Measurements from ENCODE around the gene GAS2.
"Not testable (repeated sequence)": the region's sequence is repeated elsewhere in the genome, so short reads cannot be mapped to it uniquely, and the experiment has no call there.

The GAS2 gene

DNA sequence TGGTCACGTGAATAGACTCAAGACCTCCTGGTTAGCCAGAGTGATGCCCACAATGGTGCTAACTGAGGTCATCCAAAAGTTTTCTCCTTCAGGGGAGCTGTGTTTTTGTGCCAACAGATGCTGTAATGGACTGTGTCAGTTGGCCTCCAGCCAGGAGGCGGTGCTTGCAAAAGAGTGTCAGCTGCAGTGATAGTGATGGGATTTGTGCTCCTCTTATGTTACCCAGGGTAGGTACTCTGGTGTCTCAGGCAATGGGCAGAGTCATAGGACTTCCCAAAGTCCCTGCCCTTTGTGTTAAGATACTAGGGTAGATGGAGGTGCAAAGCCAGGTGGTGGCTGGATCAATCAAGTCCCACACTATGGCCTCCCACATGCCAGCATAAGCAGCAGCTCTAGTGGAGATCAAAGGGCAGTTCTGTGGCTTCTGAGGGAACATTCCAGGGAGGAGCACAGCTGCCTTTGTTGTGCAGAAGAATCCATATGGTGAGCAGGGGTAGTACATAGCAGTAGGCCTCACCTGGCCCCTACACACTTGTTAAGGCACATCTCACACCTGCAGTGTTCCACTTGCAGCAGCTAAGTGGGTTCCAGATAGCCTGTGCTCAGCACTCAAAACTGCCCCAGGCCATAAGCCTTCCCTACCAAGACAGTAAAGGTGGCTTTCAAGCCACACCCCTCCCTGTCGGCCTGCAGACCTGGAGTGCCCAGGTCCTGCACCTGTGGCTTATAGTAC lies 31.3 kb upstream of the GAS2 start:
- TF ChIP-seq Cebpa-rat (IDR thresholded peaks at IDR 0.05): no peak

DNA sequence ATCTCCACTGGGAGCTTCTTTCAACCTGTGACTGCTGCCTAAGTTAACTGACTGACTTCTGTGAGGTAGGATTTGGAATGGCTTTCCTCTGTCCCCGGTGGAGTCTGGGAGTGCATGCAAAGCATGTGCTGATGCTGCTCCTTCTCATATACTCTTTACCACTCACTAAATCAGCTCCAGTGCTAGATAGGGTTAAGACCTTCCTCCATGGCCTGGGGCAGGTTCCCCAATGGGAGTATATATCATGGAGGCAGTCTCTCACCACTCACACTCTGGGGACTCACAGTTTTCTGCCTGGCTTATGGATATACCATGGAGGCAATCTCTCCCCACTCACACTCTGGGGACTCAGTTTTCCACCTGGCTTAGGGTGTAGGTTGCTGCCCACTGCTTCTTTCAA lies 30.7 kb upstream of the GAS2 start:
- Histone ChIP-seq H3K9me3 (replicated peaks in 1 of 11) (no peaks in the 10 kb centered on the region), H3K4me2 (no peak overlapping the region), H4K20me1 (no peaks in the 10 kb centered on the region), H3K27ac (no peak overlapping the region), H3K27me3 (no peaks in the 10 kb centered on the region), H3K9ac (no peak overlapping the region), H3K4me3 (no peak overlapping the region), H3K4me1 (peaks cover 0 to 11% (median 0%) of the 10 kb centered on the region in 10 experiments; a peak in 3 of 20 replicates), H3K36me3 (no peaks in the 10 kb centered on the region)
- TF ChIP-seq Cebpa-rat (IDR thresholded peaks at IDR 0.05): no peak

More for the DNA sequence above, 31.3 kb upstream of the GAS2 start:
- Histone ChIP-seq H4K20me1 (no peaks in the 10 kb centered on the region), H3K36me3 (no peaks in the 10 kb centered on the region), H3K27ac (no peak overlapping the region), H3K4me3 (no peak overlapping the region), H3K9ac (no peak overlapping the region), H3K4me1 (peaks cover 0 to 11% (median 0%) of the 10 kb centered on the region in 10 experiments; a peak in 3 of 20 replicates), H3K4me2 (no peak overlapping the region), H3K9me3 (replicated peaks in 1 of 11) (no peaks in the 10 kb centered on the region), H3K27me3 (no peaks in the 10 kb centered on the region)

DNA sequence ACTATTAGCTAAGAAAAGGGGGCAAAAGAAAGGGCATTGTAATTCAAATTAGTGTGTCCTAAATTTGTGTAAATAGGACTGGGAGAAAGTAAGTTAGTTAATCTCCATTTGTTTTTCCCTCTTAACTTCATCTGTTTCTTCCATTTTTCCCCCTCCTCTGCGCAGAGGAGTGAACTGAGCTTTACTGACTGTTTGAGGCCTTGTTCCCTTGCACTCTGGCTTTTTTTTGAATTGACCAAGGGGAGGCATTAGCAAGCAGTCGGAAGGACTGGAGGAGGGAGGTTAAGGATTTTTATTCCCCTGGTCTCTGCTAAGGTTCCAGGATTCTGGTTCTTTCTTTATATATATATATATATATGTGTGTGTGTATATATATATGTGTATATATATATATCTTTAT lies 25.5 kb upstream of the GAS2 start:
- Histone ChIP-seq H3K4me3 (no peak overlapping the region), H3K27ac (no peak overlapping the region), H3K4me2 (no peak overlapping the region), H3K4me1 (no peaks in the 10 kb centered on the region), H3K9ac (no peak overlapping the region), H3K9me3 (replicated peaks in 1 of 11) (no peaks in the 10 kb centered on the region), H3K36me3 (no peaks in the 10 kb centered on the region), H4K20me1 (no peaks in the 10 kb centered on the region), H3K27me3 (no peaks in the 10 kb centered on the region)
- no peak for TF ChIP-seq Cebpa-rat (IDR thresholded peaks at IDR 0.05)

DNA sequence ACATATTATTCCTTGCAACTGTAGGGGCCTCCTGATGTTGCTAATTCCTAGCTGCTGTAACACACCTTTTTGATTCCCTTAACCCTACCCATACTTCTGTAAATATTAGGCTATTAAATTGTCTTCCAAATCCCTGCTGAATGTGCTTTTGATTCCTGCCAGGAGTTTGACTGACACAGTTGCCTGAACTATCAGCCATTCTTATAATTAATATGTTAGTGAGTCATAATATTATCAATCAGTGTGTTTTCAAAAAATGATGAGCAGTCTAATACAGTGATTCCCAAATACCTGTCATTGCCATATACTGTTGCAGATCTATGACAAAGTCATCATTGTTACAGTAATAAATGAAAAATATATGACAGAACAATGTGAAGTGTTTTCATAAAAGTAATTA lies 24.9 kb upstream of the GAS2 start:
- Histone ChIP-seq H3K9me3 (replicated peaks in 1 of 11) (no peaks in the 10 kb centered on the region), H3K4me2 (no peak overlapping the region), H3K27ac (no peak overlapping the region), H4K20me1 (no peaks in the 10 kb centered on the region), H3K4me1 (no peaks in the 10 kb centered on the region), H3K9ac (no peak overlapping the region), H3K4me3 (no peak overlapping the region), H3K36me3 (no peaks in the 10 kb centered on the region), H3K27me3 (no peaks in the 10 kb centered on the region)
- TF ChIP-seq Cebpa-rat (IDR thresholded peaks at IDR 0.05): no peak

DNA sequence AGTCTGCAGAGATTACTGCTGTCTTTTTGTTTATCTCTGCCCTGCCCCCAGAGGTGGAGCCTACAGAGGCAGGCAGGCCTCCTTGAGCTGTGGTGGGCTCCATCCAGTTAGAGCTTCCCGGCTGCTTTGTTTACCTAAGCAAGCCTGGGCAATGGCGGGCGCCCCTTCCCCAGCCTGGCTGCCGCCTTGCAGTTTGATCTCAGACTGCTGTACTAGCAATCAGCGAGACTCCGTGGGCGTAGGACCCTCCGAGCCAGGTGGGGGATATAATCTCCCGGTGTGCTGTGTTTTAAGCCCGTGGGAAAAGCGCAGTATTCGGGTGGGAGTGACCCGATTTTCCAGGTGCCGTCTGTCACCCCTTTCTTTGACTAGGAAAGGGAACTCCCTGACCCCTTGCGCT lies 14.1 kb upstream of the GAS2 start:
- not testable (repeated sequence) for H4K20me1 ChIP-seq; H3K9me3 ChIP-seq (replicated peaks in 1 of 11); H3K4me2 ChIP-seq; H3K27ac ChIP-seq; H3K27me3 ChIP-seq; H3K9ac ChIP-seq; H3K4me3 ChIP-seq; H3K36me3 ChIP-seq
- peaks cover 0 to 12% (median 4%) of the 10 kb centered on the region in 10 experiments; a peak in 13 of 20 replicates for H3K4me1 ChIP-seq

GRCh38 chr11:22656130-22656529 lies 10.3 kb upstream of the GAS2 start:
- Histone ChIP-seq H3K4me1 (peaks cover 0 to 21% (median 5%) of the 10 kb centered on the region in 10 experiments; a peak in 13 of 20 replicates), H3K27ac (no peak overlapping the region), H3K4me3 (no peak overlapping the region), H3K4me2 (peak overlapping the region in 1 of 11 experiments; percentile 16; a peak in 1 of 22 replicates), H3K9me3 (replicated peaks in 1 of 11) (no peaks in the 10 kb centered on the region), H4K20me1 (no peaks in the 10 kb centered on the region), H3K27me3 (no peaks in the 10 kb centered on the region), H3K9ac (no peak overlapping the region), H3K36me3 (no peaks in the 10 kb centered on the region)
- TF ChIP-seq Cebpa-rat (IDR thresholded peaks at IDR 0.05): no peak

DNA sequence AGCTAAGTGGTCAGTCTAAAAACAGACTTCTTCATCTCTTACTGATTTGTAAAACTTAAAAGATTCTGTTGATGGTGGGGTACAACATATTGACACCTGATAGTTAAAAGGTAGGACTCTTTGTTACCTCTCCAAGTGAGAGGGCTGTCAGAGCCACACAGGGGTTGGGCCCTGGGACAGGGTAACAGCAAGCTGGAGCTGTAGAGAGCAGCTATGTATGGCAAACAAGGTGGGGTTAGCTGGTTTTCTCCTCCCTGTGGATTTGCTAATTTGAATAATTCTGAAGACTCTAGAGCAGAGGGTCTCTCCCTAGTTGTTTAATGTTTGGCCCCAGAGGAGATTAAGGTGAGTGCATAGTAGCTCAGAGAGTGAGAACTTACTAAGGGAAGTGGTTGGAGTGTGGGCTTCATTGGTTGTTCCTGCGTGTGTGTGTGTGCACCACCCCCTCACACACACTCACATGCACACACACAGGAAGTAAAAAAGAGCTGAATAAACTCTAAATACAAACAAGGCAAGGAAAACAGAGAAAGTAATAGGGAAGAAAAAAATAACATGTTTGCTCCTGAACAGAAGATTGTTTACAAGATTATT lies 9.2 kb upstream of the GAS2 start:
- no peak overlapping the region for H3K27ac ChIP-seq
- H3K4me3 ChIP-seq: no peak overlapping the region

DNA sequence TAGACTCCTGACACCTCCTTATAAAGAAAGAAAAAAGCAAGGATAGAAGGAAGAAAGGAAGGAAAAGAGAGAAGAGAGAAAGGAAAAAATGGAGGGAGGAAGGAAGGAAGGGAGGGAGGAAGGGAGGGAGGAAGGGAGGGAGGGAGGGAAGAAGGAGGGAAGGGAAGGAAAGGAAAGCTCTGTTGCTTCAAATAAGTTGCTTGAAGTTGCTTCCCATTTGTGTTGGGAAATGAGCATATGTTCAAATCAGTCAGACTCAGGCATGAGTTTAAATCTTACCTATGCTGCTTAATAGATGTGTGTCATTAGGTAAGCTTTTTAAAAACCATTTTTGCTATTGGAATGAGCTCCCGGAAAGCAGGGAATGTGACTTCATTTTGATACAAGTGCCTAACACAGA lies 6.6 kb upstream of the GAS2 start:
- no peaks in the 10 kb centered on the region for H3K27me3 ChIP-seq
- no peak overlapping the region for H3K27ac ChIP-seq
- H4K20me1 ChIP-seq: no peaks in the 10 kb centered on the region
- no peak for TF ChIP-seq Cebpa-rat (IDR thresholded peaks at IDR 0.05)
- H3K4me1 ChIP-seq: peaks cover 0 to 21% (median 5%) of the 10 kb centered on the region in 10 experiments; a peak in 11 of 20 replicates
- H3K4me3 ChIP-seq: no peak overlapping the region
- no peaks in the 10 kb centered on the region for H3K9me3 ChIP-seq (replicated peaks in 1 of 11)
- H3K9ac ChIP-seq: no peak overlapping the region
- no peaks in the 10 kb centered on the region for H3K36me3 ChIP-seq
- no peak overlapping the region for H3K4me2 ChIP-seq

More for the DNA sequence above, 9.2 kb upstream of the GAS2 start:
- Histone ChIP-seq H3K4me1 (peaks cover 0 to 21% (median 5%) of the 10 kb centered on the region in 10 experiments; a peak in 13 of 20 replicates), H3K9me3 (replicated peaks in 1 of 11) (no peaks in the 10 kb centered on the region), H3K9ac (no peak overlapping the region), H4K20me1 (no peaks in the 10 kb centered on the region), H3K36me3 (no peaks in the 10 kb centered on the region), H3K27me3 (no peaks in the 10 kb centered on the region), H3K4me2 (peak overlapping the region in 6 of 11 experiments; percentile 9 to 80 (median 47); a peak in 10 of 22 replicates)
- no peak for TF ChIP-seq Cebpa-rat (IDR thresholded peaks at IDR 0.05)

DNA sequence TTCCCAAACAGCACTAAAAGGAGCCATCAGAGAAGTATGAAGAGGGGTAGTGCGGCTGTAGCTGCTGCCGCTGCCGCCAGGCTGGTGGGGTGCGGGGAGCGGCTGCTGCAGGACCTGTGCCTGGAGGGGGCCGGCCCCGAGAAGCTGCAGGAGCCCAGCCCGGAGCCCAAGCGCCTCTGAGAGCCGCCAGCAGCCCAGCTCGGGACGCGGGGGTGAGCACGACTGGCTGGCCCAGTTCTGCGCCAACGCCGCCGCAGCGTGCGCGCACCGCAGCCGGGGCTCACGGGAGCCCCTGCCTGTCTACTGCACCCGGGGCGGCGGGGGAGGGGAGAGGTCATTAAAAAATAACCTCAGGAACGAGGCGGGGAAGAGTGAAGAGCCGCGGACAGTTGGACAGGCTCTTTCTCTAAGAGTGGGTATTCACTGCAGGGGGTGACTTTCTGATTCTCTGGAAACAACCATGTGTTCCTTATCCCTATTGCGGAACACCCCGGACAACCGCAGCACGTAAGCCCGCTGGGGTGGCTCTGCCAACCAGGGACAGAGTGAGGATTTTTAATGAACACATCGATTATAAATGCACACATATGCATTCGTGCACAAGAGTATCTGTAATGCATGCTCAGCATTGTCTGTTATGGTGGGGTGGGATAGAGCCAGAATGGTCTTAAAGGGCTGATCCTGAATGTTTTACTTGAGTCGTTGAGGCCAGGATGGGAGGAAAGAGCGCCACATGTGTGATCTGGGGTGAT lies 453 bp downstream of the GAS2 start:
- Histone ChIP-seq H3K27me3 (no peaks in the 10 kb centered on the region; a peak in 2 of 22 replicates), H3K9ac (no peak overlapping the region), H3K4me1 (peaks cover 0 to 8% (median 0%) of the 10 kb centered on the region in 10 experiments; a peak in 5 of 20 replicates), H4K20me1 (no peaks in the 10 kb centered on the region), H3K9me3 (replicated peaks in 1 of 11) (peaks cover 0 to 7% (median 5%) of the 10 kb centered on the region in 11 experiments; a peak in 8 of 22 replicates), H3K27ac (no peak overlapping the region), H3K4me3 (no peak overlapping the region), H3K4me2 (no peak overlapping the region), H3K36me3 (no peaks in the 10 kb centered on the region)
- no peak for TF ChIP-seq Cebpa-rat (IDR thresholded peaks at IDR 0.05)

All from BLaER1 treated with 17β-estradiol and CSF1 and Interleukin-3, amounts not matched to agents 10 nM and 100 nM (cell line).